NK-92 treated with Interleukin-12 subunit alpha and Interleukin-12 subunit beta, amount 100 ng/mL, for 24 hours (cell line): ENCODE data around the gene AIF1.

Experiments used
- DNase-seq: peaks from one replicate; lab custom pipeline; 2025; lab: John Stamatoyannopoulos, UW

AIF1 gene

DNA sequence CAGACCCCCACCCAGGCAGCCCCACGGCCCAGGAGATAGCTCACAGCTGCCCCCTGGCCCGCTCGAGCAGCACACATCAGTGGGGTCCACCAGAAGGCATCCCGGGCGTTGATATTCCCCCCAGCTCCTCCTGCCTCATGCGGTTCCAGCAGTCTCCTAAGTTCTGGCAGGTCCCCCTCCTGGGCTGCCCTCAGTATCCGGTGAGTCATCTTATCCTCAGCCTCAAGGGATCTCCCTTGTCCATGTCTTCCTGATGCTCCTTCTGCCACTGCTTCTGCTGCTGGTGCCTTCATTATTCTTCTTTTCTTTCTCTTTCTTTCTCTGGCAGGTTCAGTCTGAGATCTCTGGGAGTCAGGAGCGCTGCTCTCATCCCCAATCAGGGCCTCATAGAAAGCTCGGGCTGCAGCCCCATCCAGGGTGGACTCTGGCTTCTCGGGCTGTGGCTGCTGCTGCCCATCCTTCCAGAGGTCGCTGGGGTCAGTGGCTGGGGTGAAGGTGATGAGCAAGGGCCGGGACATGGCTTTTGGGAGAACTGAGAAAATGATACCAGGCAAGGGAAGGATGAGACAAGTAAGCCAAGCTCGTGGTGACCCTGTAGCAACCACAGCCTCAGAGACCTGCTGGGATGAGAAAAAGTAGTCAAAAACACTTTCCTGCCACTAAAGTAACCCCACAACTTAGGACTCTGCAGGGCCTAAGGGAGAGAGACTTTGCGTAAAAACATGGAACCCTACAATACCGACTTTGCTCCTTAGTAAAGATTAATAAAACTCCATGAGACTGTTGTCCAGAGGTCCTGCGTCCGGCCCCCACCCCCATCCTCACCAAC lies 49.1 kb downstream of the AIF1 start:
- peak; percentile 50 for DNase-seq

DNA sequence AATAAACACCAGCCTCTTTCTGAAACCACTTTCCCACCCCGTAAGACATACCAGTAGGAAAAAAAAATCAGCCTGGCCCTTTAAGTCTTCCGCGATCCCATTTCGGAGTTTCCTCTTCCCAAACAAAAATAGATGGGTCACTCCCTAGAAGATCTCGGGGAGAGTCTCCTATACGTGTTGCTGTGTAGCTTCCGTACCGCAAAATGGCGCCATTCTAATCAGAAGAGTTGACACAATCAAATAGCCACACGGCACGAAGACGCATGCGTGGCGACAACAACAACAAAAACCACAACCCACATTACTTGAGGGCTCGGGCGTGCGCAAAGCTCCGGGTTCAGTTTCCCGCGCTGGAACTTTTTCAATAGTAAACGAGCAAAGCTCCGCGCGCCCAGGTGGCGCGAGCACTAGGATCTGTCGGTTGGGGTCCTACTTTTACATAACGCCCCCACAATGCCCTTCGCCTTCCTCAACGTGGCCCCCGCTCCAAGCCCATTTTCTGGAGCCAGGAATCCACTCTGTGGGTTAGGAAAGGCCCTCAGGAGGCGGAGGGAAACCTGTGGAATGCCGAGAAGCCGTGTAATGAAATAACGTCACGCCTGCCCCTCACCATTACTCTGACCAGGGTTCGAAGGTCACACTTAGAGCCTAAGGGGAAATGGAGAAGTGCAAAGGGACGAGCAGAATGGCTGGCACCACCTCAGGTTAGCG lies 49.9 kb downstream of the AIF1 start, which contains the start of gene GPANK1:
Gene GPANK1 (minus strand): TSS at position 208 of the 711 bp plus-strand sequence. CDS start 519 bp downstream, outside the sequence.
- DNase-seq = peak; percentile 91

DNA sequence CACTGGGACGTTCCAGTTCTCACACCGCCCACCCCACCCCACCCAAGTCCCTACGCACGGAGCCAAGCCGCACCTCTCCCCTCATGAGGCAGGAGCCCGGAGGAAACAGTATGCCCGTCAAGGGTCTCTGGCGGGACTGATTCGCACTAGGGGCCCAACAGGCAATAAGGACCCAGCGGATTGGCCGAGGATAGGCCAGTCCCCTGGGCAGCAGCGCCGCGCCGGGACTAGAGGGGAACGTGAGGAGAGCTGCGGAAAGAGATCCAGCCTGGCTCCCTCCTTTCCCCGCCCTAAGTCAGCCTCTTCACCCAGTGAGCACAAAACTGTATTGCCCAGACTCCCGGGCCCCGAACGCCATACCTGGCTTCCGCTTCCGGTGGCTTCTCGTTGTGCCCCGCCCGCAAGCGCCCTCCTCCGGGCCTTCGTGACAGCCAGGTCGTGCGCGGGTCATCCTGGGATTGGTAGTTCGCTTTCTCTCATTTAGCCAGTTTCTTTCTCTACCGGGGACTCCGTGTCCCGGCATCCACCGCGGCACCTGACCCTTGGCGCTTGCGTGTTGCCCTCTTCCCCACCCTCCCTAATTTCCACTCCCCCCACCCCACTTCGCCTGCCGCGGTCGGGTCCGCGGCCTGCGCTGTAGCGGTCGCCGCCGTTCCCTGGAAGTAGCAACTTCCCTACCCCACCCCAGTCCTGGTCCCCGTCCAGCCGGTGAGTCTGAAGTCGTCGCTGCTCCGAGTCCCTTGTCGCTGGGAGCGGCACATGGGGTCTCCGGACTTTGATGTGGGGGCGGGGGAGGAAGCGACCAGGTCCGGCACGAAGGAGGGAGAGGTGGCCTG lies 50.7 kb downstream of the AIF1 start, which contains the start of gene CSNK2B:
Gene CSNK2B (plus strand): TSS at position 580 of the 836 bp plus-strand sequence. CDS start 752 bp downstream, outside the sequence.
- peak; percentile 98 for DNase-seq

DNA sequence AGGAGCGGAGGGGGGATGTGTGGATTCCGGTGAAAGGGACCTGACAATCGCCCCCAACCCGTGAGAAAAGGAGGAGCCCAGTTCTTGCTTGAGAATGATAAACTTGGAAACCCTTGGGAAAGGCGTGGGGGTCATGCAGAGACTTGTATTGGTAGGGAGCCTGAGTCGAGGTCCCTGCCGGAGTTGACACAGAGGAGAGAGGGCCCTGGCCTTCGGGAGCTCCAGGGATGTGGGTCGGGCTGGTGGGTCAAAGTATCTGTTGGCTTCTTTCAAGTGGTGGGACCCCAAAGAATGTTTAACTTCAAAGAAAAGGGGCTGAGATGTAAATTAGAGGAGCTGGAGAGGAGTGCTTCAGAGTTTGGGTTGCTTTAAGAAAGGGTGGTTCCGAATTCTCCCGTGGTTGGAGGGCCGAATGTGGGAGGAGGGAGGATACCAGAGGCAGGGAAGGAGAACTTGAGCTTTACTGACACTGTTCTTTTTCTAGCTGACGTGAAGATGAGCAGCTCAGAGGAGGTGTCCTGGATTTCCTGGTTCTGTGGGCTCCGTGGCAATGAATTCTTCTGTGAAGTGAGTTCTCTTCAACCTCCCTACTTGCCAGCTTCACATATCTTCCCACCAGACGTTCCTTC lies 51.4 kb downstream of the AIF1 start:
- DNase-seq = no peak
